H1 (cell line): ENCODE data around the gene MEDAG. TPM values are rescaled to one million over a fixed set of nuclear protein-coding genes. Genes with fewer than 3 reads are reported as not detected.

Source experiments
- CTCF ChIA-PET: fragments of 300-600 bp; sonication (Branson Sonifier 250); formaldehyde crosslinking; loops from one replicate; lab custom pipeline; 2021; ENCODE audit not compliant: partially characterized antibody; lab: Charles Lee
- POLR2A ChIA-PET: fragments of 300-600 bp; sonication (Branson Sonifier 250); formaldehyde crosslinking; loops from one replicate; lab custom pipeline; 2021; ENCODE audit warnings: inconsistent platforms; ENCODE audit not compliant: partially characterized antibody; lab: Charles Lee
- DNase-seq, 2 experiments: peaks; one replicate each; pipeline versions ENCODE4 v3.0.0 to v3.0.0-alpha.2; 2010 to 2022; ENCODE audit warnings: low spot score in 2 of 2, low read depth in 1 of 2, mixed read lengths in 1 of 2
- FAIRE-seq: peaks from 2 replicates; lab custom pipeline; 2011; peaks lifted over from hg19 to GRCh38; lab: Jason Lieb, UNC
- H2AFZ ChIP-seq: 2 replicates; pipeline ENCODE4 v1.8.1; 2012; ENCODE audit warnings: low read length, inconsistent platforms
- H2AK5ac ChIP-seq: 2 replicates; pipeline ENCODE4 v1.6.1; 2013; ENCODE audit warnings: low read depth, low read length
- H2BK120ac ChIP-seq: replicated peaks from 2 replicates; pipeline ENCODE3; 2013; ENCODE audit warnings: low read depth, low read length, inconsistent platforms
- H2BK12ac ChIP-seq: 2 replicates; pipeline ENCODE4 v1.6.1; 2013; ENCODE audit warnings: low read depth, low read length
- H2BK15ac ChIP-seq: 2 replicates; pipeline ENCODE4 v1.6.1; 2013; ENCODE audit warnings: low read length
- H2BK20ac ChIP-seq: 2 replicates; pipeline ENCODE4 v1.6.1; 2013; ENCODE audit warnings: low read length
- H2BK5ac ChIP-seq: 2 replicates; pipeline ENCODE4 v1.6.1; 2013; ENCODE audit warnings: low read depth, low read length
- H3K14ac ChIP-seq: 2 replicates; pipeline ENCODE4 v1.6.1; 2013; ENCODE audit warnings: inconsistent platforms; ENCODE audit not compliant: insufficient read length
- H3K18ac ChIP-seq: 2 replicates; pipeline ENCODE4 v1.6.1; 2013; ENCODE audit warnings: low read length; ENCODE audit errors: extremely low read depth
- H3K23ac ChIP-seq: 2 replicates; pipeline ENCODE4 v1.6.1; 2013; ENCODE audit warnings: inconsistent platforms; ENCODE audit not compliant: insufficient read length
- H3K23me2 ChIP-seq: 2 replicates; pipeline ENCODE4 v1.6.1; 2013; ENCODE audit warnings: low read depth, low read length
- H3K27ac ChIP-seq: 2 replicates; pipeline ENCODE4 v1.6.1; 2011; ENCODE audit warnings: low read depth, low read length, inconsistent platforms
- H3K27me3 ChIP-seq, 4 experiments: replicated peaks in 1 of 4; 1 replicate in 1 of 4; 2 replicates in 3 of 4; pipeline versions ENCODE4 v1.6.1 to v1.8.1; 2011 to 2013; ENCODE audit warnings: low read length in 3 of 4, mild to moderate bottlenecking in 3 of 4, inconsistent platforms in 2 of 4, mixed read lengths in 2 of 4, moderate library complexity in 1 of 4; ENCODE audit not compliant: control insufficient read depth in 3 of 4, insufficient read depth in 3 of 4; ENCODE audit errors: extremely low read depth in 1 of 4
- H3K36me3 ChIP-seq, 4 experiments: 2 replicates each; pipeline versions ENCODE4 v1.6.1 to v1.8.1; 2011 to 2013; ENCODE audit warnings: mild to moderate bottlenecking in 4 of 4, low read length in 3 of 4, moderate library complexity in 2 of 4, control low read depth in 1 of 4, inconsistent platforms in 1 of 4; ENCODE audit not compliant: insufficient read depth in 4 of 4, control insufficient read depth in 2 of 4
- H3K4ac ChIP-seq: replicated peaks from 2 replicates; pipeline ENCODE3; 2013; ENCODE audit warnings: low read length, low read depth, mixed read lengths, inconsistent platforms; ENCODE audit not compliant: insufficient read length
- H3K4me1 ChIP-seq, 4 experiments: replicated peaks in 1 of 4; 1 replicate in 1 of 4; 2 replicates in 3 of 4; pipeline versions ENCODE4 v1.6.1 to v1.8.1; 2011 to 2013; ENCODE audit warnings: low read length in 3 of 4, inconsistent platforms in 2 of 4, mixed read lengths in 1 of 4; ENCODE audit not compliant: insufficient read depth in 4 of 4, control insufficient read depth in 3 of 4
- H3K4me2 ChIP-seq, 2 experiments: 2 replicates each; pipeline versions ENCODE4 v1.6.1 to v1.8.1; 2011 to 2013; ENCODE audit warnings: low read depth in 2 of 2, low read length in 2 of 2, control low read depth in 1 of 2, inconsistent platforms in 1 of 2, mild to moderate bottlenecking in 1 of 2; ENCODE audit not compliant: insufficient read depth in 1 of 2
- H3K4me3 ChIP-seq, 4 experiments: fragments of 200-600, 300-600 bp in 1 of 4; sonication (generic), shearing (Covaris generic), sonication (Bioruptor Twin) in 1 of 4; 2 replicates each; pipeline versions ENCODE4 v1.5.1 to v1.8.1; 2011 to 2016; ENCODE audit warnings: low read length in 4 of 4, low read depth in 3 of 4, control low read depth in 2 of 4, inconsistent platforms in 2 of 4, mild to moderate bottlenecking in 2 of 4, mixed read lengths in 1 of 4, moderate library complexity in 1 of 4; ENCODE audit not compliant: insufficient read depth in 2 of 4; ENCODE audit errors: extremely low read depth in 1 of 4
- H3K56ac ChIP-seq: replicated peaks from 2 replicates; pipeline ENCODE3; 2013; ENCODE audit warnings: low read depth, mild to moderate bottlenecking, mixed read lengths, low read length, inconsistent platforms; ENCODE audit not compliant: insufficient read length
- H3K79me1 ChIP-seq: 2 replicates; pipeline ENCODE4 v1.6.1; 2013; ENCODE audit warnings: low read depth, low read length, control low read depth
- H3K79me2 ChIP-seq, 2 experiments: 2 replicates each; pipeline versions ENCODE4 v1.6.1 to v1.8.1; 2012 to 2013; ENCODE audit warnings: low read length in 2 of 2, mild to moderate bottlenecking in 2 of 2, inconsistent platforms in 1 of 2; ENCODE audit not compliant: insufficient read depth in 2 of 2, control insufficient read depth in 1 of 2
- H3K9ac ChIP-seq, 4 experiments: replicated peaks in 1 of 4; 1 replicate in 1 of 4; 2 replicates in 3 of 4; pipeline versions ENCODE4 v1.6.1 to v1.8.1; 2011 to 2013; ENCODE audit warnings: low read depth in 3 of 4, low read length in 3 of 4, control low read depth in 2 of 4, mild to moderate bottlenecking in 2 of 4, moderate library complexity in 2 of 4, inconsistent platforms in 1 of 4; ENCODE audit errors: extremely low read depth in 1 of 4
- H3K9me3 ChIP-seq, 2 experiments: 2 replicates each; pipeline versions ENCODE4 v1.6.1 to v1.8.1; 2012 to 2013; ENCODE audit warnings: mild to moderate bottlenecking in 2 of 2, moderate library complexity in 2 of 2, control low read depth in 1 of 2, inconsistent platforms in 1 of 2, low read depth in 1 of 2, low read length in 1 of 2, mixed read lengths in 1 of 2; ENCODE audit not compliant: insufficient read depth in 2 of 2
- H4K20me1 ChIP-seq, 2 experiments: replicated peaks in 1 of 2; 2 replicates each; pipeline versions ENCODE3 to v1.8.1; 2011 to 2013; ENCODE audit warnings: inconsistent platforms in 2 of 2, low read length in 2 of 2, mild to moderate bottlenecking in 1 of 2; ENCODE audit not compliant: insufficient read depth in 2 of 2, control insufficient read depth in 1 of 2
- H4K5ac ChIP-seq: 2 replicates; pipeline ENCODE4 v1.6.1; 2013; ENCODE audit warnings: low read length, low read depth, mixed read lengths, inconsistent platforms; ENCODE audit not compliant: insufficient read length
- H4K8ac ChIP-seq: 2 replicates; pipeline ENCODE4 v1.8.0; 2013; ENCODE audit warnings: mild to moderate bottlenecking, moderate library complexity, low read length, inconsistent platforms; ENCODE audit not compliant: insufficient read depth; ENCODE audit errors: extremely low read depth
- H4K91ac ChIP-seq: replicated peaks from 2 replicates; pipeline ENCODE3; 2013; ENCODE audit warnings: low read length, mixed read lengths, inconsistent platforms; ENCODE audit not compliant: insufficient read length
- ATF3 ChIP-seq: IDR thresholded peaks from 2 replicates; pipeline ENCODE4 v1.6.1; 2011; ENCODE audit warnings: low read depth, mild to moderate bottlenecking, low read length; ENCODE audit not compliant: insufficient read depth
- KDM4A ChIP-seq: IDR thresholded peaks from one replicate; pipeline ENCODE4 v1.7.1; 2012; ENCODE audit warnings: low read depth, mild to moderate bottlenecking, moderate library complexity, low read length, inconsistent platforms; ENCODE audit not compliant: severe bottlenecking
- WGBS, 2 experiments: shearing (Covaris generic) in 1 of 2; methylation state at CpG; one replicate each; pipeline versions ENCODE4 v1.1.6 to v1.1.7; 2013 to 2015; ENCODE audit warnings: low lambda C conversion rate in 2 of 2, mixed read lengths in 2 of 2, inconsistent platforms in 1 of 2, low coverage in 1 of 2, missing lambda C conversion rate in 1 of 2; ENCODE audit not compliant: insufficient replicate concordance in 2 of 2, insufficient coverage in 1 of 2, insufficient read length in 1 of 2; ENCODE audit errors: extremely low coverage in 1 of 2, missing lambda C conversion rate in 1 of 2; 5-methylcytosine and 5-hydroxymethylcytosine counted together
- long read RNA-seq, 2 experiments: library from RNA in 1 of 2; library from capped mRNA in 1 of 2; stranded (forward); transcript quantifications; one replicate each; pipeline ENCODE4 v2.0.0, GENCODE V29; 2021; ENCODE audit warnings: inconsistent platforms in 1 of 2
- polyA minus RNA-seq, 3 experiments: library from RNA; depleted of rRNA, polyadenylated mRNA; stranded (reverse); fragments of >200 nt; gene quantifications; 1 replicate in 2 of 3; 2 replicates in 1 of 3; pipeline ENCODE4 v1.2.3, GENCODE V29; 2011
- polyA plus RNA-seq, 7 experiments: library from polyadenylated mRNA; depleted of rRNA in 3 of 7; stranded (reverse) in 5 of 7; unstranded in 2 of 7; fragments of >200 nt in 5 of 7; fragments of 200-250 nt in 2 of 7; gene quantifications; 1 replicate in 5 of 7; 2 replicates in 1 of 7; 4 replicates in 1 of 7; pipeline versions ENCODE4 v1.2.1 to v1.2.3, GENCODE V29; 2011 to 2013; ENCODE audit warnings: missing spikeins in 2 of 7, mixed read lengths in 2 of 7
- total RNA-seq: library from RNA; stranded (reverse); fragmentation: NEBNext Ultra II Directional; extraction: Animal tissue kit (Norgen Biotek cat#: 25700); gene quantifications from 2 replicates; pipeline ENCODE4 v1.2.1, GENCODE V29; 2021

The MEDAG gene
- total RNA-seq (1.6 and 2.1 TPM in 2 replicates), polyA plus RNA-seq (2011; rRNA removed) (2.4 and 3.1 TPM in 2 replicates), polyA minus RNA-seq (2011; rRNA and poly(A)+ RNA removed) (1.8 TPM in 2 replicates)
- 3.1 TPM for polyA plus RNA-seq (2011; cell fraction: cytosol; rRNA removed)
- polyA plus RNA-seq (2011; cell fraction: nucleus; rRNA removed): 1.7 TPM
- 2.0 to 3.1 TPM (median 2.5 TPM) in 4 replicates for polyA plus RNA-seq (2012, experiment 1 of 2)
- polyA plus RNA-seq (2012, experiment 2 of 2): 0.75 TPM
- polyA plus RNA-seq (2013, experiment 1 of 2): 1.2 TPM
- polyA plus RNA-seq (2013, experiment 2 of 2): 1.6 TPM
- polyA minus RNA-seq (2011; cell fraction: cytosol; rRNA and poly(A)+ RNA removed): 1.2 TPM
- polyA minus RNA-seq (2011; cell fraction: nucleus; rRNA and poly(A)+ RNA removed): 1.4 TPM
- long read RNA-seq, experiment 1, partial matches to known transcripts: 1 of 4 reads
- long read RNA-seq, experiment 1, other reads (novel, unspliced or antisense): 3 of 4 reads
- long read RNA-seq, experiment 2, partial matches to known transcripts: 0 of 1 reads
- long read RNA-seq, experiment 2, other reads (novel, unspliced or antisense): 1 of 1 reads

GRCh38 chr13:30905932-30906383, at the start of gene MEDAG:
Gene MEDAG (plus strand): TSS chr13:30906271. CDS start chr13:30906516, 245 bp downstream.
- Histone ChIP-seq H2BK12ac (0 out of 2 replicates have a peak within 1 kb of the TSS, but pooled peaks have one; percentile 5), H4K91ac (peak within 1 kb of the TSS; percentile 46), H3K27ac (no peak within 1 kb of the TSS), H3K4me2 (peak within 1 kb of the TSS; percentile 13 to 83; a peak in 3 of 4 replicates), H3K4me1 (no peaks in the 10 kb centered on the region), H2BK120ac (no peak within 1 kb of the TSS), H4K5ac (no peak within 1 kb of the TSS), H2AK5ac (no peak within 1 kb of the TSS), H3K4me3 (peak within 1 kb of the TSS in 2 of 4 experiments; percentile 28 to 42; a peak in 3 of 8 replicates), H3K4ac (no peak within 1 kb of the TSS), H3K56ac (no peak within 1 kb of the TSS), H2BK5ac (no peak within 1 kb of the TSS), H2AFZ (no peak within 1 kb of the TSS), H3K79me1 (no peaks in the 10 kb centered on the region), H4K20me1 (no peaks in the 10 kb centered on the region), H3K14ac (no peak within 1 kb of the TSS), H3K27me3 (peaks cover 0 to 14% (median 1%) of the 10 kb centered on the region in 4 experiments; a peak in 3 of 7 replicates), H3K9ac (no peak within 1 kb of the TSS), H4K8ac (peak within 1 kb of the TSS; percentile 42; the same call in 1 of the 2 replicates), H2BK15ac (no peak within 1 kb of the TSS), H2BK20ac (no peak within 1 kb of the TSS), H3K18ac (no peak within 1 kb of the TSS; the same call in 1 of the 2 replicates), H3K79me2 (no peaks in the 10 kb centered on the region), H3K23ac (no peak within 1 kb of the TSS), H3K9me3 (no peaks in the 10 kb centered on the region), H3K36me3 (no peaks in the 10 kb centered on the region), H3K23me2 (peaks cover 12% of the 10 kb centered on the region)
- TF ChIP-seq KDM4A (peak; percentile 22), ATF3 (no peak)
- CTCF ChIA-PET: interaction anchor here (1.2 to 2.8 kb wide), 5 partner anchors 13 to 40 kb away, joined by 3 to 17 read pairs (median 4); no protein-coding TSS in a partner anchor
- WGBS, 2 experiments: 52% methylated on average over 10 of the region's 35 CpGs; no CpG with 5 or more reads in 1 of the 2 experiments
- no peak for DNase-seq
- no peak for FAIRE-seq
- POLR2A ChIA-PET: interaction anchor here (1.0 to 1.1 kb wide), 2 partner anchors 21 to 42 kb away, joined by 3 to 4 read pairs; no protein-coding TSS in a partner anchor
